Measurements from ENCODE around the gene PIEZO1. TPM values are rescaled to one million over a fixed set of nuclear protein-coding genes. Genes with fewer than 3 reads are reported as not detected.

PIEZO1 gene
- total and polyA plus RNA-seq, 5 donors = 21.7 to 45.6 (median 30.5) TPM

DNA sequence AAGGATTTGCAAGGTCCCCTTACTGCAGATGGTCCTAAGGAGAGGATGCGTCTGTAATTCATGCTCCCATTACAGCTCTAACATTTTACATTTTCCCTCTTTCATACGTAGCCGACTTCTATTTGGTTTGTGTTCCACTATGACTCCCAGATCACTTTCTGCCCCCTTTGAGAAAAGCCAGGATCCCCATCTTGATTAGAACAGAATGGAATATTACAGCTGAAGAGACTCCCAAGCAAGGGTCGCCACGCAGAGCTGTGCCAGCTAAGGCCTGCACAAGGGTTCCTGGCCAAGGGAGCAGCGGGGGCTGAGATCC lies 15.2 kb upstream of the PIEZO1 start:
- H3K9me3 ChIP-seq (ENCODE audit: control insufficient read depth, low read length) = no peaks in the 10 kb centered on the region
- 82% methylated on average over 6 of the region's 6 CpGs for WGBS
- intact Hi-C loops (cut with DNase I) = no loop called here
- DNase-seq (no peak), ATAC-seq (no peak)
- H3K4me1 ChIP-seq (ENCODE audit: control insufficient read depth, insufficient read depth, low read length) = no peaks in the 10 kb centered on the region
- H3K27me3 ChIP-seq (ENCODE audit: control insufficient read depth, insufficient read depth) = no peaks in the 10 kb centered on the region
- no peak overlapping the region for H3K27ac ChIP-seq (ENCODE audit: low read length)
- no peak overlapping the region for H3K4me3 ChIP-seq (ENCODE audit: low read length)

DNA sequence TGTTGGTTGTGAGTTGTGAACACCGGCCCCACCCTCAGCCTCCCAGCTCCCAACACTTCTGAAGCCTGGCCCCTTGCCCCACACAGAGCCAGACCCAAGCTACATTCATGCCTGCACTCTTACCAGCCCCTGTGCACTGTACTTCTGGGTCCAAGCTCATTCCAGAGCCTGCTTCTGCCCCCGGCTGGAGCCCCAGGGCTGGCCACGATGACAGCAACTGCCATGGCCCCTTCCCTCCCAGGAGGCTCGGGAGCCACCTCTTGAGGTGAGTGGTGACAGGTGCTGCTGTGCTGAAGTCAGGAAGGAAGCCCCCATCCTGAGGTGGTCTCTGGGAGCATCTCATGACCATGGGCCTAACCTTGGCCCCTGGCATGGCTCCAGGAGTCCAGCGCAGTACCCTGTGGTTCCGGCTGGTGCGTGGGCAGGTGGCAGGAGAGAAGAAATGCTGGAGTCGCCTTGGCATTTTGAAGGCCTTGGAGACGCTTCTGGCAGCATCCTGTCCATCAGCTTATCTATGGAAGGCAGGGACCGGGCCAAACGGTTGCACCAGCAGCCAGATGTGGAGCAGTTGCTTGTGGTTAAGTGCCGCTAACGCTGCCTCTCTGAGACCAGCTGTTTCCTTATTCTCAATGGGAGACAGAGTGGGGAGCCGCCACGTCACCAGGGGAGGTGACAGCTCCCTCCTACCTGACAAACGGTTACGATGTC lies 14.7 kb upstream of the PIEZO1 start:
- H3K4me3 ChIP-seq (ENCODE audit: low read length) = no peak overlapping the region
- H3K9me3 ChIP-seq (ENCODE audit: control insufficient read depth, low read length) = no peaks in the 10 kb centered on the region
- H3K27ac ChIP-seq (ENCODE audit: low read length) = no peak overlapping the region
- DNase-seq (no peak), ATAC-seq (no peak)
- H3K27me3 ChIP-seq (ENCODE audit: control insufficient read depth, insufficient read depth) = no peaks in the 10 kb centered on the region
- intact Hi-C loops (cut with DNase I) = no loop called here
- H3K4me1 ChIP-seq (ENCODE audit: control insufficient read depth, insufficient read depth, low read length) = no peaks in the 10 kb centered on the region
- 72% methylated on average over 17 of the region's 17 CpGs for WGBS

- H3K9me3 ChIP-seq (ENCODE audit: control insufficient read depth, low read length) = no peaks in the 10 kb centered on the region
- no peak for ATAC-seq
- H3K27ac ChIP-seq (ENCODE audit: low read length) = no peak overlapping the region
- no peak overlapping the region for H3K4me3 ChIP-seq (ENCODE audit: low read length)
- DNase-seq = peak in 1 of 3 donors; percentile 12
- H3K4me1 ChIP-seq (ENCODE audit: control insufficient read depth, insufficient read depth, low read length) = no peaks in the 10 kb centered on the region
- no peaks in the 10 kb centered on the region for H3K27me3 ChIP-seq (ENCODE audit: control insufficient read depth, insufficient read depth)
- intact Hi-C loops (cut with DNase I) = no loop called here
Measured at GRCh38 chr16:88798772-88799455, 13.9 kb upstream of the PIEZO1 start.

DNA sequence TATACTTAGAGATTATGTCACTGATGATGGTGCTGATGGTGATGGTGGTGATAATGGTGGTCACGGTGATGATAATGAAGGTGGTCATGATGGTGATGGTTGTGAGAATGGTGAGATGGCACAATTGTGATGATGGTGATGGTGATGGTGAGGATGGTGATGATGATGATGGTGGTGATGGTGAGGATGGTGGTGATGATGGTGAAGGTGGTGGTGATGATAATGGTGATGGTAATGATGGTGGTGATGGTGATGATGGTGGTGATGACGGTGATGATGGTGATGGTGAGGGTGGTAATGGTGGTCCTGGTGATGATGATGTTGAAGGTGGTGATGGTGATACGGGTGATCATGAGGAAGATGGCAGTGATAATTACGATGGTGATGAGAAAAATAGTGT lies 13.1 kb upstream of the PIEZO1 start:
- H3K27ac ChIP-seq (ENCODE audit: low read length) = no peak overlapping the region
- WGBS = 93% methylated on average over 4 of the region's 4 CpGs
- intact Hi-C loops (cut with DNase I) = no loop called here
- H3K4me3 ChIP-seq (ENCODE audit: low read length) = no peak overlapping the region
- no peaks in the 10 kb centered on the region for H3K9me3 ChIP-seq (ENCODE audit: control insufficient read depth, low read length)
- ATAC-seq = no peak
- no peaks in the 10 kb centered on the region for H3K27me3 ChIP-seq (ENCODE audit: control insufficient read depth, insufficient read depth)
- no peaks in the 10 kb centered on the region for H3K4me1 ChIP-seq (ENCODE audit: control insufficient read depth, insufficient read depth, low read length)
- DNase-seq = no peak

DNA sequence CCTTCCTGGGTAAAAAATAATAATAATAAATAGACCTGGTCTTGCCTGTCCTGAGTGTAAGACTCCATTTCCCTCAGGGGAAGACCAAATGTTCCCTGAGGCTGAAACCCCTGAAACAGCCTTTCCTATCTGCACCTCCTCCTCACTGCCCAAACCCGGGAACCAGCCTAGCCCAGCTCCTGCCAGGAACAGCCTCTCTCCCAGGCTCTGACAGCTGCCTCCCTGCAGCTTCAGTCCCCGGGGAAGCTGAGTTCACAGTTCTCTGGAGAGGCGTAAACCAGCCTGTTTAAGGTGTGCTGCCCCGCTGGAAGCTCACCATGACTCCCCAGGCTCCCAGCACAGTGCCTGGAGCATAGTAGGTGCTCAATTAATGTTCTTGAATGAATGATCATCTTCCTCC lies 11.3 kb upstream of the PIEZO1 start:
- ATAC-seq = no peak
- intact Hi-C loops (cut with DNase I) = no loop called here
- Histone ChIP-seq H3K9me3 (ENCODE audit: control insufficient read depth, low read length) (no peaks in the 10 kb centered on the region), H3K4me3 (ENCODE audit: low read length) (no peak overlapping the region), H3K4me1 (ENCODE audit: control insufficient read depth, insufficient read depth, low read length) (no peaks in the 10 kb centered on the region), H3K27ac (ENCODE audit: low read length) (no peak overlapping the region), H3K27me3 (ENCODE audit: control insufficient read depth, insufficient read depth) (no peaks in the 10 kb centered on the region)
- 72% methylated on average over 4 of the region's 4 CpGs for WGBS
- no peak for DNase-seq

DNA sequence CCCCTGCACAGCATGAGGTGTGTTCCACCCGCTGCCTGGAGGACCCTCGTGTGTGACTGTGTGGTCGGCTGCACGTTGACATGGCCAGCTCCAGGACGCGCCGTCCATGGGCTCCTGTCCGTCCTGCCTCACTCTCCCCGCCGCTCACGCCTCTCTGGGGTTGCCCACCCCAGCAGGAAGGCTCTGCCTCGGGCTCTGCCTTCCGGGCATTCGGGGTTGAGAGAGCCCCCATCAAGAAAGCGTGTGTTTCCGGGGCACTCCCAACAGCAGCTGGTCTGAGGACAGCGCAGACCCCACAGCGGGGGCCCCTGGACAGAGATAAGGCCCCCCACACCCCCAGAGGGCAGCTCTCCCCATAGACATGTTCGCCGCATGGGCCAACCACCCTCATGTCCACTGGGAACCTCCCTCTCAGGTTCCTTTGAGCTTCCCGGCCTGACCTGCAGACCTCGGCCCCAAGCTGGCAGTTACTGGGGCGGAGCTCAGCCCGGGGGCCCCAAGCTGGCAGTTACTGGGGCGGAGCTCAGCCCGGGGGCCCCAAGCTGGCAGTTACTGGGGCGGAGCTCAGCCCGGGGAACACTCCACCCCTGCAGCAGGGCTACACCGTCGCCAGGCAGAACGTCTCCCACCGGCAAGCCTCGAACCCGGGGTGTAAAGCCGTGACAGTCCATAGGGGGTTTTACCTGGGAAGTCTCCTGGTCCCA lies 8.4 kb upstream of the PIEZO1 start:
- ATAC-seq (peak in 1 of 2 donors; percentile 8), DNase-seq (no peak)
- 48% methylated on average over 35 of the region's 35 CpGs for WGBS
- intact Hi-C loops (cut with DNase I) = no loop called here
- H3K27ac ChIP-seq (ENCODE audit: low read length) = no peak overlapping the region
- no peak overlapping the region for H3K4me3 ChIP-seq (ENCODE audit: low read length)
- no peaks in the 10 kb centered on the region for H3K9me3 ChIP-seq (ENCODE audit: control insufficient read depth, low read length)
- H3K4me1 ChIP-seq (ENCODE audit: control insufficient read depth, insufficient read depth, low read length) = no peaks in the 10 kb centered on the region
- no peaks in the 10 kb centered on the region for H3K27me3 ChIP-seq (ENCODE audit: control insufficient read depth, insufficient read depth)

DNA sequence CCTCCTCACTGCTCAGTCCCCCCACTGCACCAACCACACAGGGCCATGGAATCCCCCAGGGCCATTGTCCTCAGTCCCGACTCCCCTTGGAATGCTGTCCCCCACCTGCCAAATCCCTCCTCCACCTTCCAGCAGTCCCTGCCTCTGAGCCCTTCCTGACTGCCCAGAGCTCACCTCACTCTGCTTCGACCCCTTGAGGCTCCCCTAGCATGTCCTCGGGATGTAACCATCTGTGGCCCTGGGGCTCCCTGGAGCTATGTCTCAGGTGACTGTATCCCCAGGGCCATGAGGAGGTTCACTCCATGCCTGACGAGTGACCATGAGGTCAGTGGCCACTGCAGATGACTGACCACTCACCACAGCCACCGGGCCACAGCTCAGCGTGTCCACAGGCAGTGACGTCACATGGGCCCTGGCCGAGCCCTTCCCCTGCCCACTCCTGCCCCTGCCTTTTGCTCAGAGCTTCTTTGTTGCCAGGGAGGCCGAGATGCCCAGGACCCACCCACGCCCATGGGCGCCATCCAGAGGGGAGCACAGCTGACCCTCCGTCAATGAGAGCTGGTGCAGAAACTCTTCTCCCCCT lies 7.7 kb upstream of the PIEZO1 start:
- WGBS = 68% methylated on average over 12 of the region's 12 CpGs
- H3K27ac ChIP-seq (ENCODE audit: low read length) = no peak overlapping the region
- H3K4me3 ChIP-seq (ENCODE audit: low read length) = no peak overlapping the region
- no peaks in the 10 kb centered on the region for H3K27me3 ChIP-seq (ENCODE audit: control insufficient read depth, insufficient read depth)
- H3K4me1 ChIP-seq (ENCODE audit: control insufficient read depth, insufficient read depth, low read length) = no peaks in the 10 kb centered on the region
- no peaks in the 10 kb centered on the region for H3K9me3 ChIP-seq (ENCODE audit: control insufficient read depth, low read length)
- ATAC-seq = peak; percentile 10 to 16
- DNase-seq = no peak
- intact Hi-C loops (cut with DNase I) = no loop called here

GRCh38 chr16:88792078-88792550 lies 7.1 kb upstream of the PIEZO1 start:
- H3K9me3 ChIP-seq (ENCODE audit: control insufficient read depth, low read length) = no peaks in the 10 kb centered on the region
- H3K4me1 ChIP-seq (ENCODE audit: control insufficient read depth, insufficient read depth, low read length) = no peaks in the 10 kb centered on the region
- ATAC-seq (no peak), DNase-seq (no peak)
- H3K27me3 ChIP-seq (ENCODE audit: control insufficient read depth, insufficient read depth) = no peaks in the 10 kb centered on the region
- no peak overlapping the region for H3K4me3 ChIP-seq (ENCODE audit: low read length)
- WGBS = 71% methylated on average over 13 of the region's 13 CpGs
- no peak overlapping the region for H3K27ac ChIP-seq (ENCODE audit: low read length)
- intact Hi-C loops (cut with DNase I) = no loop called here

DNA sequence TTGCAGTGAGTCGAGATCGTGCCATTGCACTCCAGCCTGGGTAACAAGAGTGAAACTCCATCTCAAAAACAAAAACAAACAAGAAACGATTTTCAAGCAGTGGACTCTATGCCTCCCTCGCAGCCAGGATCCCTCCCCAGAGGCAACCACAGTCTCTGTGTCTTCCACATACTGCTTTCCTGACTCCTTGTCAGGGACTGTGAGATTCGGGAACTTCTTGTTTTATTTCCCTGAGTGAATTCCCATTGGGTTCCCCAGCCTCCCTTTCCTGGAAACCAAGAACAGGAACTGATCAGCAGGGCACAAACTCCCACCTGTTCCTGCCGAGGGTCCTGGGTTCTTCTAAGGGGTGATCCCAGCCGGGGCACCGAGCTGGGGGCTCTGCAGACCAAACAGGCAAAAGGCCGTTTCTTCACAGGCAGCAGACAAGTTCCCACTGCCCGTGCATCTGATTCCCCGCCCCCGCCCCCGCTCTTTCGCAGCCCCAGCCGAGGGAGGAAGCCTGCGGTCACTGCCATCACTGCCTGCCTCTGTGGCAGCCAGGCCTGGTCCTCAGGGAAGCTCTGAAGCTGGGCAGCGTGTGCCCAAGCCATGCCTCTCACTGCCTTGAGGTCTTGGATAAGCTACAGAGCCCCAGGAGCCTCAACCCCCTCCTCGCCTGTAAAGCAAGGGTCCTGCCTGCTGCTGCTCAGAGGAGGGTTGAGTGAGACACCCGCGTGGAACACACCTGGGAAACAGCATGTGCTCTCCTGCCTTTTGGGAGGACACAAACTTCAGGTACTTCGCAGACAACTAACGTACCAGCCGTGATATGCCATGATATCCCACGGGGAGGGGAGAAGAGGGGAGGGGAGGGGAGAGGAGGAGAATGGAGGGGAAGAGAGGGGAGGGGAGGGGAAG lies 5.5 kb upstream of the PIEZO1 start:
- DNase-seq = peak in 2 of 3 donors; percentile 80 to 82
- Histone ChIP-seq H3K4me3 (ENCODE audit: low read length) (no peak overlapping the region), H3K4me1 (ENCODE audit: control insufficient read depth, insufficient read depth, low read length) (no peaks in the 10 kb centered on the region), H3K27ac (ENCODE audit: low read length) (no peak overlapping the region), H3K27me3 (ENCODE audit: control insufficient read depth, insufficient read depth) (no peaks in the 10 kb centered on the region), H3K9me3 (ENCODE audit: control insufficient read depth, low read length) (no peaks in the 10 kb centered on the region)
- 16% methylated on average over 24 of the region's 24 CpGs for WGBS
- intact Hi-C loops (cut with DNase I) = no loop called here
- ATAC-seq = peak; percentile 32 to 39

DNA sequence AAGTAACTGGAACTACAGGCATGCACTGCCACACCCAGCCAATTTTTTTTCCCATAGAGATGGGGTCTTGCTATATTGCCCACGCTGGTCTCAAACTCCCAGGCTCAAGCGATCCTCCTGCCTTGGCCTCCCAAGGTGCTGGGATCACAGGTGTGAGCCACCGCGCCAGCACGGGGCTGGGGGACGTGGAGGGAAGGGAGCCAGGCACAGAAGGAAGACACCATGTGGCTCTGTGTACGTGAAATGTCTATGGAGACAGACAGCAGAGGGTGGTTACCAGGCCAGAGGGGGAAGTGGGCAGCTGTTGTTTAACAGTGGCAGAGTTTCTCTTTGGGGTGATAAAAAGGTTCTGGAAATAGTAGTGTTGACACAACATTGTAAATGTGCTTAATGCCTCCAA lies 4.6 kb upstream of the PIEZO1 start:
- no peak overlapping the region for H3K4me3 ChIP-seq (ENCODE audit: low read length)
- H3K9me3 ChIP-seq (ENCODE audit: control insufficient read depth, low read length) = no peaks in the 10 kb centered on the region
- WGBS = 84% methylated on average over 7 of the region's 7 CpGs
- intact Hi-C loops (cut with DNase I) = loop anchor here in 1 of 4 donors (5.0 kb wide), 1 partner anchor 47 kb away; no protein-coding TSS in a partner anchor
- H3K27me3 ChIP-seq (ENCODE audit: control insufficient read depth, insufficient read depth) = no peaks in the 10 kb centered on the region
- no peak overlapping the region for H3K27ac ChIP-seq (ENCODE audit: low read length)
- DNase-seq = no peak
- no peaks in the 10 kb centered on the region for H3K4me1 ChIP-seq (ENCODE audit: control insufficient read depth, insufficient read depth, low read length)
- no peak for ATAC-seq
